PC-9 (cell line): ENCODE data around the gene ANKRD11.
"Not testable (repeated sequence)": the region's sequence is repeated elsewhere in the genome, so short reads cannot be mapped to it uniquely, and the experiment has no call there.

Experiments
- CTCF ChIP-seq: fragments of 200-600 bp; sonication (generic); conservative IDR thresholded peaks from 2 replicates; pipeline ENCODE4 v1.6.1; 2017; ENCODE audit warnings: mixed run types, antibody characterized with exemption, mild to moderate bottlenecking, moderate library complexity
- EZH2 ChIP-seq: fragments of 200-600 bp; sonication (generic); IDR thresholded peaks from 2 replicates; pipeline ENCODE4 v1.8.0; 2017; ENCODE audit warnings: antibody characterized with exemption, low read depth

- TF ChIP-seq CTCF, EZH2: not testable (repeated sequence)
Observed at GRCh38 chr16:89244264-89244663, 246.1 kb downstream of the ANKRD11 start.
